H1 (cell line): ENCODE results near the gene IRF3. TPM values are rescaled to one million over a fixed set of nuclear protein-coding genes. Genes with fewer than 3 reads are reported as not detected.

Experiments
- CBX8 ChIP-seq: fragments of 300-800, 300-1000 bp; sonication (generic); IDR thresholded peaks from 2 replicates; pipeline ENCODE4 v1.7.1; 2016; ENCODE audit warnings: low read depth, low read length, borderline replicate concordance
- ZNF274 ChIP-seq: IDR thresholded peaks from 2 replicates; pipeline ENCODE4 v1.7.0; 2012; ENCODE audit warnings: low read length, borderline replicate concordance; ENCODE audit errors: extremely low read depth
- polyA plus RNA-seq, 7 experiments: library from polyadenylated mRNA; depleted of rRNA in 3 of 7; stranded (reverse) in 5 of 7; unstranded in 2 of 7; fragments of >200 nt in 5 of 7; fragments of 200-250 nt in 2 of 7; gene quantifications; 1 replicate in 5 of 7; 2 replicates in 1 of 7; 4 replicates in 1 of 7; pipeline versions ENCODE4 v1.2.1 to v1.2.3, GENCODE V29; 2011 to 2013; ENCODE audit warnings: missing spikeins in 2 of 7, mixed read lengths in 2 of 7
- total RNA-seq: library from RNA; stranded (reverse); fragmentation: NEBNext Ultra II Directional; extraction: Animal tissue kit (Norgen Biotek cat#: 25700); gene quantifications from 2 replicates; pipeline ENCODE4 v1.2.1, GENCODE V29; 2021
- TF ChIP-seq, protein P1 (sequence below): fragments of 300-600 bp; sonication (generic); IDR thresholded peaks from 2 replicates; pipeline ENCODE4 v1.7.1; 2012; ENCODE audit warnings: low read length, moderate library complexity, mild to moderate bottlenecking, inconsistent platforms; ENCODE audit not compliant: insufficient replicate concordance

The IRF3 gene
- total and polyA plus RNA-seq, 2 of the 8 experiments (the other 6 are each of a cell fraction or from before 2014, with no cell fraction given): 103 to 114 TPM

DNA sequence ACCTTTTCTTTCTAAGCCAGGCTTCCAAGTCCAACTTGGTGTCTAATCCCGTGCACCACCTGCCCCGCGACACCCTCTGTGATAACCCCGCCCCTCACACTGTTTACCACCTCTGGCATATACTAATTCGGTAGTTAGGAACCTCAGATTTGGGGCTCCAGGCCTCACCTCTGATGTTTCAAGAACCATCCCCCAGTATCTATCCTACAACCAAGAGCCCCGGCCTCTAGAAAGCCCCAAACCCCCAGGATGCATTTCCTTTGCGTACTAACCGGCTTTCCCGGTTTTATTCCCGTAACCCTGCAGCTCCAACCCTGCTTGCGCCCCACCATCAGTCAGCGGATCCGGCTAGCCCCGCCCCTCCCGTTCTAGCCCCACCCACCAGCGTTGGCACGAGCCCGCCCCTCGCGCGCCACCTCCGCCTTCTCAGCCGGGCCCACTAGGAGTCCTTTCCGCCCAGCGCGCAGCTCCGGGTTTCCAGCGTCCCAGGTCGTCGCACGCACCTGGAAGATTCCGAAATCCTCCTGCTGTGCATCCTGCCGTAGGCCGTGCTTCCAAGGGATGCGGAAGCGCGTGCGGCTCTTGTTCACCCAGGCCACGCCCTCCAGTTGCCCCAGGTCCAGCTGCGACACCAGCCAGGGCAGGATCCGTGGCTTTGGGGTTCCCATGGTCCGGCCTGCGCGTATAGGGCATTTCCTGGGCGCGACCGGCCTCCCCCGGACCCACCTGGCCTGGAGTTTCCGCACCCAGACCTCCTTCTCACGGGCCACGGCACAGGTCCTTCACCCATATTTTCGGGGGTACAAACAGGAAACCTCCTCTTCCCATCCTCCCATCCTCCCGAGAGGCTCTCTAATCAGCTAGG, 1.3 kb downstream of the IRF3 start (continued):
- TF ChIP-seq, protein P1, sequence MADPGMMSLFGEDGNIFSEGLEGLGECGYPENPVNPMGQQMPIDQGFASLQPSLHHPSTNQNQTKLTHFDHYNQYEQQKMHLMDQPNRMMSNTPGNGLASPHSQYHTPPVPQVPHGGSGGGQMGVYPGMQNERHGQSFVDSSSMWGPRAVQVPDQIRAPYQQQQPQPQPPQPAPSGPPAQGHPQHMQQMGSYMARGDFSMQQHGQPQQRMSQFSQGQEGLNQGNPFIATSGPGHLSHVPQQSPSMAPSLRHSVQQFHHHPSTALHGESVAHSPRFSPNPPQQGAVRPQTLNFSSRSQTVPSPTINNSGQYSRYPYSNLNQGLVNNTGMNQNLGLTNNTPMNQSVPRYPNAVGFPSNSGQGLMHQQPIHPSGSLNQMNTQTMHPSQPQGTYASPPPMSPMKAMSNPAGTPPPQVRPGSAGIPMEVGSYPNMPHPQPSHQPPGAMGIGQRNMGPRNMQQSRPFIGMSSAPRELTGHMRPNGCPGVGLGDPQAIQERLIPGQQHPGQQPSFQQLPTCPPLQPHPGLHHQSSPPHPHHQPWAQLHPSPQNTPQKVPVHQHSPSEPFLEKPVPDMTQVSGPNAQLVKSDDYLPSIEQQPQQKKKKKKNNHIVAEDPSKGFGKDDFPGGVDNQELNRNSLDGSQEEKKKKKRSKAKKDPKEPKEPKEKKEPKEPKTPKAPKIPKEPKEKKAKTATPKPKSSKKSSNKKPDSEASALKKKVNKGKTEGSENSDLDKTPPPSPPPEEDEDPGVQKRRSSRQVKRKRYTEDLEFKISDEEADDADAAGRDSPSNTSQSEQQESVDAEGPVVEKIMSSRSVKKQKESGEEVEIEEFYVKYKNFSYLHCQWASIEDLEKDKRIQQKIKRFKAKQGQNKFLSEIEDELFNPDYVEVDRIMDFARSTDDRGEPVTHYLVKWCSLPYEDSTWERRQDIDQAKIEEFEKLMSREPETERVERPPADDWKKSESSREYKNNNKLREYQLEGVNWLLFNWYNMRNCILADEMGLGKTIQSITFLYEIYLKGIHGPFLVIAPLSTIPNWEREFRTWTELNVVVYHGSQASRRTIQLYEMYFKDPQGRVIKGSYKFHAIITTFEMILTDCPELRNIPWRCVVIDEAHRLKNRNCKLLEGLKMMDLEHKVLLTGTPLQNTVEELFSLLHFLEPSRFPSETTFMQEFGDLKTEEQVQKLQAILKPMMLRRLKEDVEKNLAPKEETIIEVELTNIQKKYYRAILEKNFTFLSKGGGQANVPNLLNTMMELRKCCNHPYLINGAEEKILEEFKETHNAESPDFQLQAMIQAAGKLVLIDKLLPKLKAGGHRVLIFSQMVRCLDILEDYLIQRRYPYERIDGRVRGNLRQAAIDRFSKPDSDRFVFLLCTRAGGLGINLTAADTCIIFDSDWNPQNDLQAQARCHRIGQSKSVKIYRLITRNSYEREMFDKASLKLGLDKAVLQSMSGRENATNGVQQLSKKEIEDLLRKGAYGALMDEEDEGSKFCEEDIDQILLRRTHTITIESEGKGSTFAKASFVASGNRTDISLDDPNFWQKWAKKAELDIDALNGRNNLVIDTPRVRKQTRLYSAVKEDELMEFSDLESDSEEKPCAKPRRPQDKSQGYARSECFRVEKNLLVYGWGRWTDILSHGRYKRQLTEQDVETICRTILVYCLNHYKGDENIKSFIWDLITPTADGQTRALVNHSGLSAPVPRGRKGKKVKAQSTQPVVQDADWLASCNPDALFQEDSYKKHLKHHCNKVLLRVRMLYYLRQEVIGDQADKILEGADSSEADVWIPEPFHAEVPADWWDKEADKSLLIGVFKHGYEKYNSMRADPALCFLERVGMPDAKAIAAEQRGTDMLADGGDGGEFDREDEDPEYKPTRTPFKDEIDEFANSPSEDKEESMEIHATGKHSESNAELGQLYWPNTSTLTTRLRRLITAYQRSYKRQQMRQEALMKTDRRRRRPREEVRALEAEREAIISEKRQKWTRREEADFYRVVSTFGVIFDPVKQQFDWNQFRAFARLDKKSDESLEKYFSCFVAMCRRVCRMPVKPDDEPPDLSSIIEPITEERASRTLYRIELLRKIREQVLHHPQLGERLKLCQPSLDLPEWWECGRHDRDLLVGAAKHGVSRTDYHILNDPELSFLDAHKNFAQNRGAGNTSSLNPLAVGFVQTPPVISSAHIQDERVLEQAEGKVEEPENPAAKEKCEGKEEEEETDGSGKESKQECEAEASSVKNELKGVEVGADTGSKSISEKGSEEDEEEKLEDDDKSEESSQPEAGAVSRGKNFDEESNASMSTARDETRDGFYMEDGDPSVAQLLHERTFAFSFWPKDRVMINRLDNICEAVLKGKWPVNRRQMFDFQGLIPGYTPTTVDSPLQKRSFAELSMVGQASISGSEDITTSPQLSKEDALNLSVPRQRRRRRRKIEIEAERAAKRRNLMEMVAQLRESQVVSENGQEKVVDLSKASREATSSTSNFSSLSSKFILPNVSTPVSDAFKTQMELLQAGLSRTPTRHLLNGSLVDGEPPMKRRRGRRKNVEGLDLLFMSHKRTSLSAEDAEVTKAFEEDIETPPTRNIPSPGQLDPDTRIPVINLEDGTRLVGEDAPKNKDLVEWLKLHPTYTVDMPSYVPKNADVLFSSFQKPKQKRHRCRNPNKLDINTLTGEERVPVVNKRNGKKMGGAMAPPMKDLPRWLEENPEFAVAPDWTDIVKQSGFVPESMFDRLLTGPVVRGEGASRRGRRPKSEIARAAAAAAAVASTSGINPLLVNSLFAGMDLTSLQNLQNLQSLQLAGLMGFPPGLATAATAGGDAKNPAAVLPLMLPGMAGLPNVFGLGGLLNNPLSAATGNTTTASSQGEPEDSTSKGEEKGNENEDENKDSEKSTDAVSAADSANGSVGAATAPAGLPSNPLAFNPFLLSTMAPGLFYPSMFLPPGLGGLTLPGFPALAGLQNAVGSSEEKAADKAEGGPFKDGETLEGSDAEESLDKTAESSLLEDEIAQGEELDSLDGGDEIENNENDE: no peak
- TF ChIP-seq ZNF274 (no peak), CBX8 (no peak)
